MV-4-11 (cell line): ENCODE results near the gene GRIA1.
A peak's percentile ranks its signal among the peaks of the same experiment; 100 is the strongest.

Experiments used
- DNase-seq: peaks from one replicate; lab custom pipeline; 2025; lab: John Stamatoyannopoulos, UW

Gene GRIA1

GRCh38 chr5:153490118-153491037 lies at the start of gene GRIA1:
Gene GRIA1, plus strand, starts transcription at chr5:153490670.
- DNase-seq, result no peak

GRCh38 chr5:153445875-153446579 lies 44.4 kb upstream of the GRIA1 start:
- DNase-seq, result no peak

GRCh38 chr5:153447534-153447933 lies 42.9 kb upstream of the GRIA1 start:
- DNase-seq, result no peak

GRCh38 chr5:153456354-153456753 lies 34.1 kb upstream of the GRIA1 start:
- no peak for DNase-seq

GRCh38 chr5:153456993-153457392 lies 33.5 kb upstream of the GRIA1 start:
- no peak for DNase-seq

GRCh38 chr5:153458268-153458667 lies 32.2 kb upstream of the GRIA1 start:
- DNase-seq, result no peak

- no peak for DNase-seq
Measured at GRCh38 chr5:153459051-153459743, 31.3 kb upstream of the GRIA1 start.

- no peak for DNase-seq
Measured at GRCh38 chr5:153460421-153460820, 30.0 kb upstream of the GRIA1 start.

GRCh38 chr5:153461341-153461740 lies 29.1 kb upstream of the GRIA1 start:
- DNase-seq, result no peak

- no peak for DNase-seq
Measured at GRCh38 chr5:153463806-153464205, 26.7 kb upstream of the GRIA1 start.

- no peak for DNase-seq
Measured at GRCh38 chr5:153467546-153467945, 22.9 kb upstream of the GRIA1 start.

GRCh38 chr5:153469423-153469822 lies 21.0 kb upstream of the GRIA1 start:
- no peak for DNase-seq

- DNase-seq, result no peak
Measured at GRCh38 chr5:153470736-153471135, 19.7 kb upstream of the GRIA1 start.

- DNase-seq, result no peak
Measured at GRCh38 chr5:153476767-153477166, 13.7 kb upstream of the GRIA1 start.

- no peak for DNase-seq
Measured at GRCh38 chr5:153480401-153480800, 10.1 kb upstream of the GRIA1 start.

GRCh38 chr5:153483482-153483881 lies 7.0 kb upstream of the GRIA1 start:
- DNase-seq, result no peak

GRCh38 chr5:153485641-153486040 lies 4.8 kb upstream of the GRIA1 start:
- no peak for DNase-seq

GRCh38 chr5:153486771-153487170 lies 3.7 kb upstream of the GRIA1 start:
- DNase-seq, result no peak

- no peak for DNase-seq
Measured at GRCh38 chr5:153489611-153490010, 859 bp upstream of the GRIA1 start.

GRCh38 chr5:153491038-153491744 lies 721 bp downstream of the GRIA1 start:
- DNase-seq, result no peak

- no peak for DNase-seq
Measured at GRCh38 chr5:153491856-153492255, 1.4 kb downstream of the GRIA1 start.

GRCh38 chr5:153496835-153497234 lies 6.4 kb downstream of the GRIA1 start:
- DNase-seq, result peak; percentile 2
